NCI-H1105 treated with DMSO at 0.1 percent for 48 hours (cell line): ENCODE measurements around the gene ARMH4.

Source experiments
- DNase-seq: peaks from one replicate; lab custom pipeline; 2025; lab: John Stamatoyannopoulos, UW

Gene ARMH4

GRCh38 chr14:57963071-57963470, 188.9 kb downstream of the ARMH4 start:
- no peak for DNase-seq

DNA sequence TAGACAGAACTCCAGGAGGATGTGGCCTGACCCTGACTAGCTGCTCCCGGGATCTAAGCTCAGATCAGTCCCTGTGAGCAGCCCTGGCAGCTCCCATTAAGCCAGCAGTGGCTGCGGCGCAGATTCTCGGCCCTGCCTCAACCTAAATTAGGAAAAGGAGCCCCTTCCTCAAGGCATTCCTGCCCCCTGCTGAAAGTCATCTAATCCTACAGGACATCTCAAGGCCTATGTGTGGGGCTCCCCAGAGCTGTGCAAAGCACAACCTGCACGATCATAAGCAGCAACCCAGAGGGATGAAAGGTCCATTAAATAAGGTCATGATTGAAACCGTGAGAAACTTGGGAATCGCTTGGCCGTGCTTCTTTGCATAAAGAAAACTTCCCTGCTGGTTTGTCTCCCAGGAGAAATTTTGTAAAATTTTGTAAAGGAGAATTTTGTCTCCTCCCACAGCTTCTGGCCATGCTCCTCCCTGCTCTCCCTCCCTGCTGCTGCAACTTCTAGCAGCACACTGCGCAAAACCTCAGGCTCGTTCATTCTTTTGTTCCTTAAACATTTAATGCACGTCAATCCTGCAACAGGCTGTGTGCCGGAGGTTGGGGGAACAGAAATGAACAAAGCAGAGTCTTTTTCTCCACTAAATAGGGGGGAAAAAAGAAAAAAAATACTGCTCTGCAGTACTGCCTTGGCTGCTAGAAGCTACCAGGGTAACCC, 189.5 kb downstream of the ARMH4 start:
- DNase-seq = no peak

- no peak for DNase-seq
Measured at GRCh38 chr14:57961786-57962060, 190.3 kb downstream of the ARMH4 start.

DNA sequence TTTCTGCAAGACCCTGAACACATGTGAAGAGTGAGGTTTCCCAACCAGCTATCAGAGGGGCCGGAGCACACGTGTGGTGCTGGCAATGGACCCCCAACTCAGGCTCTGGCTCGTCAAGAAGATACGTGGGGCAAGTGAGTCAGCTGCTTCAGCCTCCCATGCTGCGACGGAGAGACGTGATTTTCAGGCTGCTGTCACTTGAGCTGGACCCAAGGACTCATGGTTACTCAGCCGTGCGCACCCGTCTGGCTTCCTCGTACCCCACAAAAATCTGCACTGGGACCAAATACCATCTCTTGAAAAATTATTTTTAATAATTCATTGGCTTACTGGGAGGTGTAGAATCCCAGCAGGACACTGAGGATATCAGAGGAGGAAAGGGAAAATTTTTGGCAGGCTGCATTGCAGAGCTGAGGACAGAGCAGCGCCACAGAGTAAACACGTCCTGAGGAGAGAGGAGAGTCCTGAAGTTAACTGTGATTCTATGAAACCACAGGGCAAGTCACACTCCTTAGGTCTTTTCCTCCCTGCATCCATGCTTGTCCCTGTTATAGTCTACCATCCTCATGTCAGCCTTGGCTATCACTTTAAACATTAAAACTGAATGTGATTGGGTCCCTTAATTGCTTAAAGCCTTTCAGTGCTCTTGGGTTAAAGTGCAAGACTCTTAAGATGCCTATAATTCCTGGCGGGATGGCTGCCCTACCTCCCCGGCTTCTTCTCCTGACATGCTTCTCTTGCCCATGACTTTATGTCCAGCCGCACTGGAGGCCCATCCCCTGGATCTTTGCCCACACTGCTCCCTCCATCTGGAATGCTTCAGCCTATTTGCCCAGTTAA, 190.8 kb downstream of the ARMH4 start:
- no peak for DNase-seq

GRCh38 chr14:57957441-57957840, 194.6 kb downstream of the ARMH4 start:
- DNase-seq = no peak
